ENCODE measurements around the gene CRB2.
"Not testable (repeated sequence)": the region's sequence is repeated elsewhere in the genome, so short reads cannot be mapped to it uniquely, and the experiment has no call there.

CRB2 gene

GRCh38 chr9:123329329-123329955 lies 26.6 kb upstream of the CRB2 start:
- DNase-seq = no peak

GRCh38 chr9:123331346-123332060 lies 24.5 kb upstream of the CRB2 start:
- no peak for DNase-seq

- DNase-seq = not testable (repeated sequence)
Measured at GRCh38 chr9:123333058-123333669, 22.8 kb upstream of the CRB2 start.

GRCh38 chr9:123334639-123335038 lies 21.4 kb upstream of the CRB2 start:
- DNase-seq = no peak

GRCh38 chr9:123335193-123335985 lies 20.6 kb upstream of the CRB2 start:
- no peak for DNase-seq

- no peak for DNase-seq
Measured at GRCh38 chr9:123335986-123336329, 20.0 kb upstream of the CRB2 start.

- no peak for DNase-seq
Measured at GRCh38 chr9:123336449-123336848, 19.5 kb upstream of the CRB2 start.

GRCh38 chr9:123336959-123337358 lies 19.0 kb upstream of the CRB2 start:
- no peak for DNase-seq

- no peak for DNase-seq
Measured at GRCh38 chr9:123337971-123338370, 18.0 kb upstream of the CRB2 start.

- DNase-seq = no peak
Measured at GRCh38 chr9:123338710-123339665, 17.0 kb upstream of the CRB2 start.

GRCh38 chr9:123339666-123340510 lies 16.1 kb upstream of the CRB2 start:
- no peak for DNase-seq

GRCh38 chr9:123341816-123342215 lies 14.2 kb upstream of the CRB2 start:
- no peak for DNase-seq

GRCh38 chr9:123342247-123342646 lies 13.8 kb upstream of the CRB2 start:
- no peak for DNase-seq

GRCh38 chr9:123343443-123344191 lies 12.4 kb upstream of the CRB2 start:
- DNase-seq = no peak

- no peak for DNase-seq
Measured at GRCh38 chr9:123344192-123344949, 11.6 kb upstream of the CRB2 start.

- peak; percentile 73 for DNase-seq
Measured at GRCh38 chr9:123345567-123345955, 10.4 kb upstream of the CRB2 start.

GRCh38 chr9:123346026-123346425 lies 10.0 kb upstream of the CRB2 start:
- no peak for DNase-seq

- DNase-seq = no peak
Measured at GRCh38 chr9:123346826-123347225, 9.2 kb upstream of the CRB2 start.

- no peak for DNase-seq
Measured at GRCh38 chr9:123347289-123348060, 8.5 kb upstream of the CRB2 start.
